Ecto neural progenitor cell (in vitro differentiated cells): ENCODE measurements around the gene OSBPL3.

ENCODE experiments used
- DNase-seq: peaks from one replicate; pipeline ENCODE4 v3.0.0-alpha.2; 2018; ENCODE audit warnings: low spot score

Gene OSBPL3

GRCh38 chr7:24979470-24979862, 512 bp downstream of the OSBPL3 start:
- DNase-seq = peak; percentile 79

GRCh38 chr7:24978843-24979469, 1.0 kb downstream of the OSBPL3 start:
- DNase-seq = peak; percentile 62

- DNase-seq = no peak
Measured at GRCh38 chr7:24975644-24976260, 4.2 kb downstream of the OSBPL3 start.

- DNase-seq = no peak
Measured at GRCh38 chr7:24975172-24975571, 4.8 kb downstream of the OSBPL3 start.

GRCh38 chr7:24974026-24974832, 5.7 kb downstream of the OSBPL3 start:
- no peak for DNase-seq

- DNase-seq = no peak
Measured at GRCh38 chr7:24972991-24973390, 7.0 kb downstream of the OSBPL3 start.

- DNase-seq = no peak
Measured at GRCh38 chr7:24972166-24972477, 7.9 kb downstream of the OSBPL3 start.

- DNase-seq = no peak
Measured at GRCh38 chr7:24971333-24972165, 8.4 kb downstream of the OSBPL3 start.

GRCh38 chr7:24970676-24971075, 9.3 kb downstream of the OSBPL3 start:
- DNase-seq = no peak

- no peak for DNase-seq
Measured at GRCh38 chr7:24968165-24968564, 11.8 kb downstream of the OSBPL3 start.

- no peak for DNase-seq
Measured at GRCh38 chr7:24967696-24968095, 12.3 kb downstream of the OSBPL3 start.

GRCh38 chr7:24966802-24967201, 13.2 kb downstream of the OSBPL3 start:
- no peak for DNase-seq

- DNase-seq = no peak
Measured at GRCh38 chr7:24965831-24966708, 13.9 kb downstream of the OSBPL3 start.

GRCh38 chr7:24964191-24964590, 15.8 kb downstream of the OSBPL3 start:
- no peak for DNase-seq

- DNase-seq = no peak
Measured at GRCh38 chr7:24963218-24963617, 16.8 kb downstream of the OSBPL3 start.

- no peak for DNase-seq
Measured at GRCh38 chr7:24962418-24962962, 17.5 kb downstream of the OSBPL3 start.

GRCh38 chr7:24959735-24960485, 20.1 kb downstream of the OSBPL3 start:
- DNase-seq = no peak

GRCh38 chr7:24958399-24958798, 21.6 kb downstream of the OSBPL3 start:
- no peak for DNase-seq

GRCh38 chr7:24956021-24956420, 24.0 kb downstream of the OSBPL3 start:
- DNase-seq = no peak

- no peak for DNase-seq
Measured at GRCh38 chr7:24955313-24955712, 24.7 kb downstream of the OSBPL3 start.
